Nephron (organoid): ENCODE measurements around the gene CCDC14.
"Not testable (repeated sequence)": the region's sequence is repeated elsewhere in the genome, so short reads cannot be mapped to it uniquely, and the experiment has no call there.

ENCODE experiments used
- H3K27ac Mint-ChIP-seq, 3 experiments: 2 replicates each; pipeline ENCODE4 v1.8.0; 2020; ENCODE audit warnings: mixed read lengths in 3 of 3, mild to moderate bottlenecking in 2 of 3, moderate library complexity in 1 of 3
- H3K27me3 Mint-ChIP-seq: 2 replicates; pipeline ENCODE4 v1.8.0; 2021; ENCODE audit warnings: low read depth, mild to moderate bottlenecking, moderate library complexity, mixed read lengths
- H3K36me3 Mint-ChIP-seq: 2 replicates; pipeline ENCODE4 v1.8.0; 2020; ENCODE audit warnings: low read depth, mixed read lengths
- H3K4me1 Mint-ChIP-seq: 2 replicates; pipeline ENCODE4 v1.8.0; 2020; ENCODE audit warnings: mixed read lengths
- H3K4me3 Mint-ChIP-seq, 3 experiments: 2 replicates each; pipeline ENCODE4 v1.8.0; 2020; ENCODE audit warnings: mild to moderate bottlenecking in 3 of 3, mixed read lengths in 3 of 3, moderate library complexity in 2 of 3
- H3K9me3 Mint-ChIP-seq: 2 replicates; pipeline ENCODE4 v1.8.0; 2020; ENCODE audit warnings: mixed read lengths
- CTCF ChIP-seq, 3 experiments: fragments of 200-600 bp; sonication (generic); IDR thresholded peaks; one replicate each; pipeline ENCODE4 v1.5.0; 2021; ENCODE audit warnings: antibody characterized with exemption in 3 of 3; ENCODE audit not compliant: unreplicated experiment in 3 of 3

The CCDC14 gene

GRCh38 chr3:123971406-123971805 lies 10.4 kb upstream of the CCDC14 start:
- H3K9me3 Mint-ChIP-seq, result no peaks in the 10 kb centered on the region

GRCh38 chr3:123967260-123967659 lies 6.2 kb upstream of the CCDC14 start:
- not testable (repeated sequence) for H3K4me3 Mint-ChIP-seq, H3K9me3 Mint-ChIP-seq, H3K27ac Mint-ChIP-seq, H3K27me3 Mint-ChIP-seq, H3K36me3 Mint-ChIP-seq
- peaks cover 18% of the 10 kb centered on the region for H3K4me1 Mint-ChIP-seq

More at GRCh38 chr3:123971406-123971805, 10.4 kb upstream of the CCDC14 start:
- peaks cover 19% of the 10 kb centered on the region for H3K4me1 Mint-ChIP-seq
- no peaks in the 10 kb centered on the region for H3K36me3 Mint-ChIP-seq
- H3K4me3 Mint-ChIP-seq, result no peak overlapping the region
- peak overlapping the region in 2 of 3 experiments; percentile 49 to 56 for H3K27ac Mint-ChIP-seq
- TF ChIP-seq CTCF (IDR thresholded peaks at IDR 0.05; ENCODE audit: unreplicated experiment in 3 of 3), result no peak
- peaks cover 7% of the 10 kb centered on the region for H3K27me3 Mint-ChIP-seq

DNA sequence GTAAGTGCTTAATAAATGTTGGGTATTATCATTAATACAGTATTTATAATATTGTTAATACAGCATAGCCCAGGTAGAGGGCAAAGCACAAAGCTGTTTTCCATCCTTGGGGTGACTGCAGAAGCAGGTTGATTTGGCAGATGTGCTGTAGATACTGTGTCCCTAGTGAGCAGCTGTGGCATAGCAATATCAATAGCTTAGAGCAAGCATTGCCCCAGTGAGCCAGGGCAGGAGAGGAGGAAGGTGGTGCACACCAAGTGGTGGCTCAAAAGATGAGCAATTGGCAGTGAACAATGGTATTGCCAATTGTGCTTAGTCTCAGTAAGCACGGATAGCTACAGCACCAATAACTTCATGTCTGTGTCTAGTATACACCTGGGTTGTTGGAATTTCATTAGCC lies 5.8 kb upstream of the CCDC14 start:
- H3K4me1 Mint-ChIP-seq, result peaks cover 17% of the 10 kb centered on the region
- H3K9me3 Mint-ChIP-seq, H3K4me3 Mint-ChIP-seq, H3K27ac Mint-ChIP-seq, H3K27me3 Mint-ChIP-seq, H3K36me3 Mint-ChIP-seq: not testable (repeated sequence)

DNA sequence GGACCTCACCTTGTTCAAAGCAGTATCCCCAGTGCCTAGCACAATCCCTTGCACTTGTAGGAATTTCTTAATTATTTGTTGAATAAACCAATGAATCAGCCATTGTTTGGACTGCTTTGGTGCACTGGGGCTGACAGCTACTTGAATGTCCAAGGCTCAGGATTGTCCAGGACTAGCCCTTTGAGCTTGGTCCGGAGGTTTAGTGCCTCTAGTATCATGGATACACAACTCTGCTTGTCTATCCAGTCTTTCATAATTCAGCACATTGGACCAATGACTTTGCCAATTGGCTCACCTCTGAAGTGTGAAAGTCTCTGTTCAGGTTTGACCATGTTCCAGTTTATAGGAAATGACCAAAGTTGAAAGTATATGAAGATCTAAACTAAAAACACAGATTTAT lies 3.8 kb upstream of the CCDC14 start:
- H3K27me3 Mint-ChIP-seq, H3K9me3 Mint-ChIP-seq, H3K36me3 Mint-ChIP-seq: not testable (repeated sequence)
- Mint-ChIP-seq H3K4me1 (peaks cover 23% of the 10 kb centered on the region), H3K4me3 (peak overlapping the region in 1 of 3 experiments; percentile 12), H3K27ac (peak overlapping the region in 2 of 3 experiments; percentile 11 to 47)

- H3K27me3 Mint-ChIP-seq, result no peaks in the 10 kb centered on the region
These were observed 453 bp upstream of the CCDC14 start for GRCh38 chr3:123961508-123961856.

GRCh38 chr3:123953735-123954134 lies 7.3 kb downstream of the CCDC14 start:
- Mint-ChIP-seq H3K4me1 (peaks cover 13% of the 10 kb centered on the region), H3K27ac (no peak overlapping the region), H3K27me3 (no peaks in the 10 kb centered on the region), H3K4me3 (no peak overlapping the region), H3K9me3 (no peaks in the 10 kb centered on the region), H3K36me3 (peaks cover 53% of the 10 kb centered on the region)
- no peak for TF ChIP-seq CTCF (IDR thresholded peaks at IDR 0.05; ENCODE audit: unreplicated experiment in 3 of 3)

More at GRCh38 chr3:123961508-123961856, 453 bp upstream of the CCDC14 start:
- H3K4me3 Mint-ChIP-seq, result peak overlapping the region; percentile 98 to 99 (median 98)
- no peaks in the 10 kb centered on the region for H3K9me3 Mint-ChIP-seq
- no peaks in the 10 kb centered on the region for H3K36me3 Mint-ChIP-seq
- TF ChIP-seq CTCF (IDR thresholded peaks at IDR 0.05; ENCODE audit: unreplicated experiment in 3 of 3), result no peak
- H3K27ac Mint-ChIP-seq, result peak overlapping the region; percentile 95 to 99 (median 99)
- H3K4me1 Mint-ChIP-seq, result peaks cover 44% of the 10 kb centered on the region

DNA sequence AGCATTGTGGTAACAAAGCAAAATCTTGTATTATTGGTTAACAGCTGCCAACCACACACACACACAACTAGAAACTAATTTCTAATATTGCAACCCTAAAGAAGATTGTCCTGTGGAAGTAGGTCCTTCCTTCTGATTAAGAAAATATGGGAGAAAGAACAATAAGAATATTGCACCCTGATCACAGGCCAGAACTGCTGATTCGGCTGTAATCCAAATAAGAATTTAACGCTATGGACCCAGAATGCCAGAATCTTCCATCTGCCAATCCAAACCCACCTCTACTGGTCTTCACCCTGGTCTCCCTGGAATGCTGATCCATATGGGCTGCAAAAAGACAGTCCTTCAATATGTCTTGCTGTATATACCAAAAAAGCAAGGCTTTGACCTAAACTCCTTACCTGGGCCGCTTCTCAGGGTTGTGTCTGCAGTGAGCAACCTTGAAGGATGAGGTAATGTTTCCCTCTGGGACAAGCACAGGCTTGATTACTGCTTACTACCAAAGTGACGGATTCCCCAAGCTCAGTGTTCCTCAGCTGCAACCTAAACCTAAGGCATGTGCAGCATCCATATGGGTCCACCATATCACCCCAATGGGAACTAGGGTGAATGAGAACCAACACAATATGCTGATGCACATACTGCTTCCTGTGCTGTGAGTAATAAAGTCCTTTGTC lies 8.0 kb downstream of the CCDC14 start:
- Mint-ChIP-seq H3K4me1 (peaks cover 6% of the 10 kb centered on the region), H3K9me3 (no peaks in the 10 kb centered on the region), H3K27me3 (no peaks in the 10 kb centered on the region), H3K27ac (no peak overlapping the region), H3K4me3 (no peak overlapping the region), H3K36me3 (peaks cover 58% of the 10 kb centered on the region)
- TF ChIP-seq CTCF (IDR thresholded peaks at IDR 0.05; ENCODE audit: unreplicated experiment in 3 of 3), result no peak
